ENCODE results near the gene RNU2-63P. TPM values are rescaled to one million over a fixed set of nuclear protein-coding genes. Genes with fewer than 3 reads are reported as not detected.
"Not testable (repeated sequence)": the region's sequence is repeated elsewhere in the genome, so short reads cannot be mapped to it uniquely, and the experiment has no call there.

The RNU2-63P gene
- total RNA-seq, 1 donor from 2014 or later: 6.9 TPM

GRCh38 chr2:88018909-88019308 is 2.6 kb upstream of the RNU2-63P start:
- Mint-ChIP-seq H3K36me3 (ENCODE audit: low read depth, unreplicated experiment) (no peaks in the 10 kb centered on the region), H3K4me3 (ENCODE audit: unreplicated experiment) (no peak overlapping the region), H3K9me3 (ENCODE audit: unreplicated experiment) (no peaks in the 10 kb centered on the region), H3K4me1 (ENCODE audit: unreplicated experiment) (peaks cover 12% of the 10 kb centered on the region), H3K27me3 (ENCODE audit: unreplicated experiment) (peaks cover 16% of the 10 kb centered on the region), H3K27ac (ENCODE audit: unreplicated experiment) (no peak overlapping the region)
- no peak for DNase-seq (ENCODE audit: low spot score)
- no peak for TF ChIP-seq CTCF (IDR thresholded peaks at IDR 0.05; ENCODE audit: unreplicated experiment)

- H3K4me3 Mint-ChIP-seq (ENCODE audit: unreplicated experiment); DNase-seq (ENCODE audit: low spot score); H3K36me3 Mint-ChIP-seq (ENCODE audit: low read depth, unreplicated experiment); H3K9me3 Mint-ChIP-seq (ENCODE audit: unreplicated experiment): not testable (repeated sequence)
- H3K4me1 Mint-ChIP-seq (ENCODE audit: unreplicated experiment): peaks cover 12% of the 10 kb centered on the region
- H3K27ac Mint-ChIP-seq (ENCODE audit: unreplicated experiment): peak overlapping the region; percentile 85
- H3K27me3 Mint-ChIP-seq (ENCODE audit: unreplicated experiment): peaks cover 16% of the 10 kb centered on the region
Measured at GRCh38 chr2:88018077-88018805, 1.9 kb upstream of the RNU2-63P start.

- Mint-ChIP-seq H3K27ac (ENCODE audit: unreplicated experiment) (peak overlapping the region; percentile 85), H3K27me3 (ENCODE audit: unreplicated experiment) (peaks cover 16% of the 10 kb centered on the region), H3K4me3 (ENCODE audit: unreplicated experiment) (peak overlapping the region; percentile 98), H3K4me1 (ENCODE audit: unreplicated experiment) (peaks cover 12% of the 10 kb centered on the region)
- H3K36me3 Mint-ChIP-seq (ENCODE audit: low read depth, unreplicated experiment); DNase-seq (ENCODE audit: low spot score); H3K9me3 Mint-ChIP-seq (ENCODE audit: unreplicated experiment): not testable (repeated sequence)
Measured at GRCh38 chr2:88017780-88018038, 1.4 kb upstream of the RNU2-63P start.

GRCh38 chr2:88016960-88017779 is 823 bp upstream of the RNU2-63P start:
- peak overlapping the region; percentile 98 for H3K27ac Mint-ChIP-seq (ENCODE audit: unreplicated experiment)
- H3K27me3 Mint-ChIP-seq (ENCODE audit: unreplicated experiment): peaks cover 16% of the 10 kb centered on the region
- peaks cover 12% of the 10 kb centered on the region for H3K4me1 Mint-ChIP-seq (ENCODE audit: unreplicated experiment)
- no peaks in the 10 kb centered on the region for H3K36me3 Mint-ChIP-seq (ENCODE audit: low read depth, unreplicated experiment)
- H3K9me3 Mint-ChIP-seq (ENCODE audit: unreplicated experiment): no peaks in the 10 kb centered on the region
- TF ChIP-seq CTCF (IDR thresholded peaks at IDR 0.05; ENCODE audit: unreplicated experiment): no peak
- H3K4me3 Mint-ChIP-seq (ENCODE audit: unreplicated experiment): peak overlapping the region; percentile 98
- DNase-seq (ENCODE audit: low spot score): no peak

GRCh38 chr2:88011011-88011410 is 5.3 kb downstream of the RNU2-63P start:
- Mint-ChIP-seq H3K9me3 (ENCODE audit: unreplicated experiment) (no peaks in the 10 kb centered on the region), H3K36me3 (ENCODE audit: low read depth, unreplicated experiment) (no peaks in the 10 kb centered on the region), H3K4me1 (ENCODE audit: unreplicated experiment) (no peaks in the 10 kb centered on the region), H3K27ac (ENCODE audit: unreplicated experiment) (no peak overlapping the region), H3K27me3 (ENCODE audit: unreplicated experiment) (peaks cover 2% of the 10 kb centered on the region), H3K4me3 (ENCODE audit: unreplicated experiment) (no peak overlapping the region)
- no peak for TF ChIP-seq CTCF (IDR thresholded peaks at IDR 0.05; ENCODE audit: unreplicated experiment)
- DNase-seq (ENCODE audit: low spot score): no peak

- H3K4me1 Mint-ChIP-seq (ENCODE audit: unreplicated experiment): no peaks in the 10 kb centered on the region
- TF ChIP-seq CTCF (IDR thresholded peaks at IDR 0.05; ENCODE audit: unreplicated experiment): no peak
- H3K27me3 Mint-ChIP-seq (ENCODE audit: unreplicated experiment): peaks cover 2% of the 10 kb centered on the region
- DNase-seq (ENCODE audit: low spot score): no peak
- no peak overlapping the region for H3K4me3 Mint-ChIP-seq (ENCODE audit: unreplicated experiment)
- H3K9me3 Mint-ChIP-seq (ENCODE audit: unreplicated experiment): no peaks in the 10 kb centered on the region
- no peaks in the 10 kb centered on the region for H3K36me3 Mint-ChIP-seq (ENCODE audit: low read depth, unreplicated experiment)
- H3K27ac Mint-ChIP-seq (ENCODE audit: unreplicated experiment): no peak overlapping the region
Measured at GRCh38 chr2:88010136-88010535, 6.2 kb downstream of the RNU2-63P start.
